DMS114 treated with DMSO at 0.1 percent for 48 hours (cell line): ENCODE data around the gene SSB.
"Not testable (repeated sequence)": the region's sequence is repeated elsewhere in the genome, so short reads cannot be mapped to it uniquely, and the experiment has no call there.

Experiments used
- DNase-seq: peaks from one replicate; lab custom pipeline; 2025; ENCODE audit not compliant: unreplicated experiment; lab: John Stamatoyannopoulos, UW

SSB gene

DNA sequence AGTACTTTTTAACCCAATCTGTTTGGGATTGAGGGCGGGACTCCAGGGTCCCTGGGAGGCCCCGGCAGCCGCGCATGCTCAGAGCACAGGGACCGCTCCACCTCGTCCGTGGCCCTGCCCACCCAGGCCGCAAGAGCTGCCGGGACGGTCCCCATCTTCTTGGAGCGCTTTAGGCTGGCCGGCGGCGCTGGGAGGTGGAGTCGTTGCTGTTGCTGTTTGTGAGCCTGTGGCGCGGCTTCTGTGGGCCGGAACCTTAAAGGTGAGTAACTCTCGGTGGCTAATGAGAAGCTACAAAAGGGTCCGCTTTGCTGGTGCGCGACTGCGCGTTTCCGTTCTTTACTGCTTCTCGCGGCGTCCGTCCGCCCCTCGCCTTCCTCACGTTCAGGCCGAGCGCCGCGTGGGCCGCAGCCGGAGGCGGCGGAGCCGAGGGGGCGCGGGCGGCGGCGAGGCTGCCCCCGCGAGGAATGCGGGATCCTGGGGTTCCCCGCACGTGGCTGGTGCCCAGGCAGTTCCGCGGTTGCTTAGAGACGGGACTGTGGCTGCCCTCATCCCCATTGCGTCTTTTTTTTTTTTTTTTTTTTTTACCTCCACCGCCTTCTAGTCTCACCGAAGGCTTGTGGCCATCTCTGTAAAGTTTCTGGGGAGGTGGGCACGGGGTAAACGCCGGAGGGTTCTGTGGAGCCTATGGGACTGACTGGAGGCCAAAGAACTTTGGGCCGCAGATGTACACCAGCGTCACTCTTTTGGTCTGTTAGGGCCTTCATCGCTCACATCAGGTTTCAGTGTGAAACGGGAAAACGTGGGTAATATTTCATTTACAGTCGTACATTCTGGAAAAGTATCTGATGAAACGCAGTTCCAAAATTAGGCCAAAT, at the start of gene SSB:
Gene SSB, plus strand, starts transcription at position 154 of the 875 bp plus-strand sequence. CDS start 2,090 bp downstream, outside the sequence.
- DNase-seq, result peak; percentile 65

- no peak for DNase-seq
Observed at GRCh38 chr2:169752752-169753151, 45.9 kb upstream of the SSB start.

- DNase-seq, result no peak
Observed at GRCh38 chr2:169755083-169755870, 43.4 kb upstream of the SSB start.

DNA sequence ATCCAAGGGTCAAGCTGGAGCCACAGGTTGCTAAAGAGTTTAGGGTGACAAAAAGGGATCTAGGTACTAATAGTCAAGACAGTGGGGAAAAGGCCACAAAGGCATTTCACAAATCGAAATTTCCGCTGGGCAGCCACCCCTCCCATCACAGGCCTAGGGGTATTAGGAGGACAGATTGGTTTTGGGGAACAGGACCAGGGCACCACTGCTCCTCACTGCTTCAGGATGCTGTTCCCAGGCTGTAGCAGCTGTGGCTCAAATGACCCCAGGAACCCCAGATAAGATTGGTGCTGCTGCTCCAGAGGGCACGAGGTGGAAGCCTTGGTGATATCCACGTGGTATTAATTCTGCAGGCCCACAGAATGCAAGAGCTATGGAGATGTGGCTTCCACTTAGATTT, 42.3 kb upstream of the SSB start:
- DNase-seq, result no peak

DNA sequence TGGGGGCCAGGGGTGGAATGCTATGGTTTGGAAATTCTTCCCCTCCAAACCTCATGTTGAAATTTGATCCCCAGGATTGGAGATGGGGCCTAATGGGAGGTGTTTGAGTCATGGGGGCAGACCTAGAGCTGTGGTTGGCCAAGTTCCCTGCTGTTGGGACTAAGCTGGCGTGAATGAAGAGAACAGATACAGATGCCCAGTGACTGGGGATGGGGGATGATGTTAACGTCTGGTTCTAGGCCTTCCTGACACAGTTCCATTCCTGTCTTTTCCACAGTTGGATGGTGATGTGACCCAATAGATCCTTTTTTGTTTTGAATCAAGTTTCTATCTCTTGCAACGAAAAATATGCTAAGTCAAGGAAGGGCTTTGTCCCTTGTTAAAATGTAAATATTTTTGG, 41.3 kb upstream of the SSB start:
- no peak for DNase-seq

DNA sequence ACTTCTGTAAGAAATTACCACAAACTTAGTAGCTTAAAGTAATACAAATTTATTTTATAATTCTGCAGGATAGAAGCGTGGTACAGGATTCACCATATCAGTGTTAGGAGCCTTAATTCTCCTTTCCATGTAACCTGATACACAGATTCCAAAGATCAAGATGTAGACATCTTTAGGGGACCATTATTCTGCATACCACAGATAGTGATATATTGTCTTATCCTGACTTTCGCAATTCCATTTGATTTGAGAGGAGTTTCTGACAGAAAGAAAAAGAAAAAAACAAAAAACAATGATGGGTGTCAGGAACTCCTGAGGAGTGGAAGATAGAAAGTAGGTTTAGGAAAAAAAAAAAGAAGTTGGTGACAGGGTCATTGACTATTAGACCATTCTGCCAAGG, 40.9 kb upstream of the SSB start:
- DNase-seq, result no peak

- no peak for DNase-seq
Observed at GRCh38 chr2:169759987-169760386, 38.7 kb upstream of the SSB start.

GRCh38 chr2:169760798-169761197, 37.9 kb upstream of the SSB start:
- not testable (repeated sequence) for DNase-seq

- DNase-seq, result no peak
Observed at GRCh38 chr2:169761251-169761969, 37.3 kb upstream of the SSB start.

DNA sequence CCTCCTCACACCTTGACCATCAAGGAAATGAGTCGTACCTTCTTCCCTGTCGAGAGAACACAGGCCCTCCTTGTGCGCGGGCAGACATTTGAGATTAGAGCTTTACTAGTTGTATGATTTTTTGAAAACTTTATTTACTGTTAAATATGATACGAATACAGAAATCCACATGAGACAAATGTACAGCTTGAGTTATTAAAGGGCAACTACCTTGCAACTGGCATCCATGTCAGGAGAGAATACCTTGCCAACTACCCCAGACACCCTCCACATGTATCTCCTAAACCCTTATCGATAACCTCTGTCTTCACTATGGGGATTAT, 36.7 kb upstream of the SSB start:
- DNase-seq, result no peak

DNA sequence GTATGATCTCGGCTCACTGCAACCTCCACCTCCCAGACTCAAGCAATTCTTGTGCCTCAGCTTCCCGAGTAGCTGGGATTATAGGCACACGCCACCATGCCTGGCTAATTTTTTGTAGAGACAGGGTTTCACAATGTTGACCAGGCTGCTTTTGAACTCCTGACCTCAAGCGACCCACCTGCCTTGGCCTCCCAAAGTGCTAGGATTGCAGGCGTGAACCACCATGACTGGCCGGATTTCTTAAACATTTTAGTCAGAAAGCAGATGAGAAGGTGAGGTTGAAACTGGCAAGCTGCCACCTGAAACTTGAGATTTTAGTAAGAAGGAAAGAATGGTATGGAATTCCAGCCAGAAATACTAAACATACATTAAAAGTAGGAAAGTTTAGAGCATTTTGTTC, 33.1 kb upstream of the SSB start:
- no peak for DNase-seq

DNA sequence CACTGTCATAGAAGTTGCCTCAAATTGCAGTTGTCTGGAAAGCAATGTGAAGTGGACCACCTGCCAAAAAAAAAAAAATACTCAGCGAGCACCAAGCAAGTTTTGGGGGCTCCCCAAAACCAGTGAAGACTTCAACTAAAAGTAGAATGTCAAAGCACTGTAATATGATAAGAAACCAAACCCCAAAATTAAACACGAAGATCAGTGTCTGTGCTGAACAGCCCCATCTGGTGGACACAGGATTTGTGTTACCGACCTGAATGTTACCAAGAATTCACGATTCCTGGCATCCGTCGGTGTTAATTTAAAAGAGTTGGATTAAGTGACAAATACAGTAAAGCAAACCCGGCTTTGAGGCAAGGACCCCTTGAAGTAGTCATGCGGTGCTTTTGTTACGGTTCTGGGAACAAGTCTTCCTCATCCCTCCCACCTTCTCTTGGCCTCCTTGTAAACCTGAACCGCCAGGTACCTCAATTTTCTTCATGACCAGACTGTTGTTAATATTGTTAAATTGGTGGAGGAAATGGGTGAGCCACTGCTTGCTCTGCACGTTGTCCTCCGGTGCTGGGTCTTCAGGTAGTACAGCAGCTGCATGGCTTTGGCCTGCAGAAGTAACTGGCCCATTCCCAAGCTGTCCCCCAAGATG, 31.3 kb upstream of the SSB start:
- DNase-seq, result no peak

GRCh38 chr2:169768262-169768995, 30.2 kb upstream of the SSB start:
- DNase-seq, result no peak

- no peak for DNase-seq
Observed at GRCh38 chr2:169771021-169771420, 27.6 kb upstream of the SSB start.

DNA sequence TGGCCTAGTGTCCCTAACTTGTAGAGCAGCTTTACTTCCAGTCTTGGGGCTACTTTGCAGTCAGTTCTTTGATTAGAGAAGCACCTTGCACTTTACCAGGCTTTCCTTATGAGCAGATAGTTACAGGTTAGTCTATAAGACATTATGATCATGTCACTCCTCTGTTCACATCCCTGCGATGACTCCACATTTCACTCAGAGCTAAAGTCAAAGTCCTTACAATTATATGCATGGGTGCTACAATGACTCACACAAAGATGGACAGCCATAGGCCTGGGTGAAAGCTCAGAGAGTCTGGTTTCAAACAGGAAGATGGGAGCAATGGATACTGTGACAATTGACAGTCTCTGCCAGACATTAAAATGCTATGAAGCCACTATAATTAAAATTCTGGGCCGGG, 27.1 kb upstream of the SSB start:
- DNase-seq, result no peak

DNA sequence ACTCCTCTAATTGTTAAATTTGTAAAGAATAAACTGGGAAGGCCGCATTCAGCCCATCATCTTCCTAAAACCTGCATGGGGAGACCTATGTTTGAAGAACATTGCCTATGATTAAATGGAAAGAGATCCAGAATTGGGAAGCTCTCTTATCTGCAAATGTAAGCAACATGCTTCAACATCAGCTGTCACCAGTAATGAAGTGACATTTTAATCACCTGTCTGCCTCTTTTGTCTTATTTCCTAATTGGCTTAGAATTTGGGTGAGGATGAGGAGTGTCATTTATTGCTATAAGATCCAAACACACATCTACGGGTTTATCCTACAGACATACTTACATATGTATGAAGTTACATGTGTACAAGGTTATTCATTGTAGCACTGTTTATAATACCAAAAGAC, 26.0 kb upstream of the SSB start:
- DNase-seq, result no peak

- no peak for DNase-seq
Observed at GRCh38 chr2:169775354-169775753, 23.3 kb upstream of the SSB start.

DNA sequence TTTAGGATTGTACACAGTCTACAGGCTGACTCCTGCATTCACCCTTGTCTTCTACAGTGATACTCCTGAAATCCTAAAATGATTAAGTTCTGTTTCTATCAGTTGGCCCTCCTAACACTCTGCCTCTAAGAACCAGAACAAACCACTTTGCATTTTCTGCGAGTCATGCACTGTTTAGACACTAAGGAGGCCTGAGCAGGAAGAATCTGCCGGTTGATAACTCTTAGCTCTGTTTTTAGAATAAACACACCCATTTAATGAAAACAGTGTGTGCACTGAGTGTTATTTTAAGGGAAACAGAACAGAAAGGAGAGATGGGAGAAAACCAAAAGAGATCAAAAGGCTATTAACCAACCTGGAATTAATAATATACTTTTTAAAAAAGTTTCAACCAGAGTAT, 22.9 kb upstream of the SSB start:
- no peak for DNase-seq

- no peak for DNase-seq
Observed at GRCh38 chr2:169776252-169776761, 22.4 kb upstream of the SSB start.

GRCh38 chr2:169778446-169778845, 20.2 kb upstream of the SSB start:
- DNase-seq, result no peak
